NT2/D1 (cell line): ENCODE measurements around the gene LIMA1.
"Not testable (repeated sequence)": the region's sequence is repeated elsewhere in the genome, so short reads cannot be mapped to it uniquely, and the experiment has no call there.

Source experiments
- DNase-seq: peaks from one replicate; pipeline ENCODE4 v3.0.0-alpha.2; 2011; ENCODE audit warnings: low read depth, low spot score
- H3K27me3 ChIP-seq: 2 replicates; pipeline ENCODE4 v1.6.0; 2011; ENCODE audit warnings: mild to moderate bottlenecking; ENCODE audit not compliant: insufficient read length, insufficient read depth
- H3K36me3 ChIP-seq: 2 replicates; pipeline ENCODE4 v1.6.1; 2011; ENCODE audit warnings: mild to moderate bottlenecking, low read length, mixed read lengths; ENCODE audit not compliant: insufficient read depth, insufficient read length
- H3K4me1 ChIP-seq: 2 replicates; pipeline ENCODE4 v1.5.1; 2011; ENCODE audit not compliant: insufficient read depth, insufficient read length
- H3K4me3 ChIP-seq: 2 replicates; pipeline ENCODE4 v1.5.1; 2011; ENCODE audit warnings: low read depth; ENCODE audit not compliant: insufficient read length
- H3K9ac ChIP-seq: 2 replicates; pipeline ENCODE4 v1.6.0; 2011; ENCODE audit warnings: low read depth; ENCODE audit not compliant: insufficient read length
- H3K9me3 ChIP-seq: 2 replicates; pipeline ENCODE4 v1.5.1; 2011; ENCODE audit warnings: mild to moderate bottlenecking, low read length; ENCODE audit not compliant: insufficient read depth
- SUZ12 ChIP-seq: IDR thresholded peaks from 2 replicates; pipeline ENCODE4 v1.6.1; 2011; ENCODE audit not compliant: insufficient read length, insufficient read depth; ENCODE audit errors: extremely low read depth
- YY1 ChIP-seq: IDR thresholded peaks from 2 replicates; pipeline ENCODE4 v1.6.1; 2011; ENCODE audit not compliant: insufficient read length, insufficient read depth
- ZNF274 ChIP-seq: IDR thresholded peaks from 2 replicates; pipeline ENCODE4 v1.6.1; 2011; ENCODE audit warnings: mild to moderate bottlenecking, low read depth, low read length

Gene LIMA1

GRCh38 chr12:50302686-50303085 is 19.4 kb upstream of the LIMA1 start:
- H3K36me3 ChIP-seq: no peaks in the 10 kb centered on the region
- H3K9me3 ChIP-seq: no peaks in the 10 kb centered on the region
- no peak overlapping the region for H3K4me3 ChIP-seq
- H3K4me1 ChIP-seq: no peaks in the 10 kb centered on the region
- H3K27me3 ChIP-seq: no peaks in the 10 kb centered on the region
- no peak overlapping the region for H3K9ac ChIP-seq
- DNase-seq: no peak
- TF ChIP-seq ZNF274: no peak
- TF ChIP-seq SUZ12: no peak
- TF ChIP-seq YY1: no peak

DNA sequence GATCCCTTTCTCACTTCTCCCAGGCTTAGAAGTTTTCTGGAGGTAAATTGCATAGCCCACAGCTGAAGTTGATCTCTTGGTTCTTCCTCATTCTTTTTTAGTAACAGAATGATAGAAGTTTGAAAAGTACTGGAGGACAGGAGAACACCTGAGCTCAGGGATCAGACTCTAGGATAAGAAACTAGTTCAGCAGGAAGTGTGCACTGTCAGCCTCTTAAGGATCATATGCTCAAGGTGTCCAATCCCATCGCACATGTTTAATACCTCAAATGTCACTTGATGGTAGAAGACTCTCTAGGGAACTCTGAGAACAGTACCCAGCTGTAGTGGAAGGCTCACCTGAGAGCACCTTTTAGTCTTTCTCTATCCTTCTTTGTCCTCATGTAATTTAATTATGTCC is 14.7 kb upstream of the LIMA1 start:
- Histone ChIP-seq H3K9ac (no peak overlapping the region), H3K4me1 (no peaks in the 10 kb centered on the region), H3K9me3 (no peaks in the 10 kb centered on the region), H3K36me3 (no peaks in the 10 kb centered on the region), H3K4me3 (no peak overlapping the region), H3K27me3 (no peaks in the 10 kb centered on the region)
- no peak for DNase-seq
- TF ChIP-seq ZNF274: no peak
- no peak for TF ChIP-seq SUZ12
- no peak for TF ChIP-seq YY1

GRCh38 chr12:50297027-50297426 is 13.7 kb upstream of the LIMA1 start:
- Histone ChIP-seq H3K27me3 (no peaks in the 10 kb centered on the region), H3K9me3 (no peaks in the 10 kb centered on the region), H3K4me3 (no peak overlapping the region), H3K9ac (no peak overlapping the region), H3K4me1 (no peaks in the 10 kb centered on the region), H3K36me3 (no peaks in the 10 kb centered on the region)
- no peak for DNase-seq
- no peak for TF ChIP-seq ZNF274
- TF ChIP-seq SUZ12: no peak
- no peak for TF ChIP-seq YY1

DNA sequence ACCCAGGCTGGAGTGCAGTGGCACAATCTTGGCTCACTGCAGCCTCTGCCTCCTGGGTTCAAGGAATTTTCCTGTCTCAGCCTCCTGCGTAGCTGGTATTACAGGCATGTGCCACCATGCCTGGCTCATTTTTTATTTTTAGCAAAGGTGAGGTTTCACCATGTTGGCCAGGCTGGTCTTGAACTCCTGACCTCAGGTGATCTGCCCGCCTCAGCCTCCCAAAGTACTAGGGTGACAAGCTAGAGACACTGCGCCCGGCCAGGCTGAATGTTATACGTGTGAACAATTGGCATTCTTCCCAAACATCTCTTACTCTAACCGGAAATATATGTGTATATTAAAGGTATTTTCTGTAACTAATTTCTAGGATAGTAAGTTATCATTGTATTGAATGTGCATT is 13.2 kb upstream of the LIMA1 start:
- Histone ChIP-seq H3K9me3 (no peaks in the 10 kb centered on the region; the same call in 1 of the 2 replicates), H3K4me1 (no peaks in the 10 kb centered on the region), H3K27me3 (no peaks in the 10 kb centered on the region), H3K36me3 (no peaks in the 10 kb centered on the region), H3K4me3 (no peak overlapping the region), H3K9ac (no peak overlapping the region)
- TF ChIP-seq SUZ12 (no peak), ZNF274 (no peak), YY1 (no peak)
- no peak for DNase-seq

- no peak for DNase-seq
- H3K4me1 ChIP-seq: no peaks in the 10 kb centered on the region
- TF ChIP-seq ZNF274 (no peak), SUZ12 (no peak), YY1 (no peak)
- no peak overlapping the region for H3K4me3 ChIP-seq
- H3K9ac ChIP-seq: no peak overlapping the region
- H3K36me3 ChIP-seq: no peaks in the 10 kb centered on the region
- peaks cover 4% of the 10 kb centered on the region for H3K9me3 ChIP-seq
- no peaks in the 10 kb centered on the region for H3K27me3 ChIP-seq
Measured at GRCh38 chr12:50291377-50291776, 8.1 kb upstream of the LIMA1 start.

DNA sequence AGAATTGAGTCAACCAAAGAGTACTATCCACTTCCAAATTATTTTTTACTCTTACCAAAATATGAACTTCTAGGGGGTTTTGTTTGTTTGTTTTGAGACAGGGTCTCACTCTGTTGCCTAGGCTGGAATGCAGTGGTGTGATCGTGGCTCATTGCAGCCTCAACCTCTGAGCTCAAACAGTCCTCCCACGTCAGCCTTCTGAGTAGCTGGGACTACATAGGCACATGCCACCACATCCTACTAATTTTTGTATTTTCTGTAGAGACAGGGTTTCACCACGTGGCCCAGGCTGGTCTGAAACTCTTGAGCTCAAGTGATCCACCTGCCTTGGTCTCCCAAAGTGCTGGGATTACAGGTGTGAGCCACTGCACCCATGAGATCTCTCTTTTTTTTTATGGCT is 7.4 kb upstream of the LIMA1 start:
- not testable (repeated sequence) for H3K9ac ChIP-seq, H3K4me3 ChIP-seq, H3K4me1 ChIP-seq, H3K27me3 ChIP-seq, H3K9me3 ChIP-seq, H3K36me3 ChIP-seq, DNase-seq

- peaks cover 2% of the 10 kb centered on the region for H3K36me3 ChIP-seq
- no peaks in the 10 kb centered on the region for H3K4me1 ChIP-seq
- H3K4me3 ChIP-seq: no peak overlapping the region
- peaks cover 11% of the 10 kb centered on the region for H3K27me3 ChIP-seq
- no peak overlapping the region for H3K9ac ChIP-seq
- peaks cover 4% of the 10 kb centered on the region for H3K9me3 ChIP-seq
- DNase-seq: no peak
- TF ChIP-seq YY1 (no peak), ZNF274 (no peak), SUZ12 (no peak)
Measured at GRCh38 chr12:50287271-50287670, 4.0 kb upstream of the LIMA1 start.

GRCh38 chr12:50285253-50285652 is 1.9 kb upstream of the LIMA1 start:
- Histone ChIP-seq H3K4me3 (no peak overlapping the region), H3K36me3 (peaks cover 2% of the 10 kb centered on the region), H3K4me1 (no peaks in the 10 kb centered on the region), H3K9ac (no peak overlapping the region), H3K27me3 (peaks cover 30% of the 10 kb centered on the region), H3K9me3 (no peaks in the 10 kb centered on the region)
- no peak for DNase-seq
- TF ChIP-seq YY1 (no peak), ZNF274 (no peak), SUZ12 (no peak)
